ENCODE measurements around the gene CAV1. TPM values are rescaled to one million over a fixed set of nuclear protein-coding genes. Genes with fewer than 3 reads are reported as not detected.

Gene CAV1
- total RNA-seq, 2 experiments from 2014 or later: not detected

DNA sequence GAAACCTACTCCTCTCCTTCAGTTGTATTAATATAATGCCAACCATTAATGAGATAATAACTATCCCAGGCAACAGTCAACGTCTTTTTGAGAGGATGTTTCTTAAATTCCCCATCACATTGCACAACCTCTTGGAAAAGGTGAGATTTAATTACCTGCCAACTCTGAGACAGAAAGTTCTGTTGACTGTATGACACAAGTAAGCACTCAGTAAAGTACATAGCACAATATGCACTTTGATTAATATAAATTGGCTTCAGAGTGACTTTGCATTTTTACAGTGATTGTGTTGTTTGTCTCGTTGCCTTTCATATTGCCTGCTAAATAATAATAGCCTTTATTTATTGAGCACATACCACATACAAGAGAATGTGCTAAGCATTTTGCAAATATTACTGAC, 46.7 kb downstream of the CAV1 start:
- H3K4me1 ChIP-seq (ENCODE audit: insufficient read depth, low read length): no peaks in the 10 kb centered on the region
- H3K27me3 ChIP-seq (ENCODE audit: control insufficient read depth in 1 of 2, insufficient read depth in 2 of 2, low read length in 2 of 2): peaks cover 0 to 5% of the 10 kb centered on the region in 2 experiments
- no peaks in the 10 kb centered on the region for H3K9me3 ChIP-seq (ENCODE audit: control insufficient read depth in 1 of 2, insufficient read depth in 1 of 2, low read length in 2 of 2)
- TF ChIP-seq CTCF (IDR thresholded peaks at IDR 0.05): no peak
- intact Hi-C loops (cut with DNase I, micrococcal nuclease): no loop called here
- no peak for DNase-seq
- no peak overlapping the region for H3K27ac ChIP-seq (ENCODE audit: low read depth in 1 of 2, low read length in 2 of 2)
- H3K9me3 Mint-ChIP-seq: no peaks in the 10 kb centered on the region
- no peak overlapping the region for H3K4me3 ChIP-seq (ENCODE audit: low read length)
- peaks cover 27% of the 10 kb centered on the region for H3K27me3 Mint-ChIP-seq
- no peak overlapping the region for H3K27ac Mint-ChIP-seq
- no peak for ATAC-seq (ENCODE audit: poor library complexity)
- H3K36me3 Mint-ChIP-seq (ENCODE audit: low read depth): no peaks in the 10 kb centered on the region
- ChIA-PET POLR2A (no interaction called here), CTCF (no interaction called here)
- no peaks in the 10 kb centered on the region for H3K4me1 Mint-ChIP-seq (ENCODE audit: low read depth)
- H3K4me3 Mint-ChIP-seq: no peak overlapping the region
- H3K36me3 ChIP-seq (ENCODE audit: insufficient read depth, low read length): no peaks in the 10 kb centered on the region

DNA sequence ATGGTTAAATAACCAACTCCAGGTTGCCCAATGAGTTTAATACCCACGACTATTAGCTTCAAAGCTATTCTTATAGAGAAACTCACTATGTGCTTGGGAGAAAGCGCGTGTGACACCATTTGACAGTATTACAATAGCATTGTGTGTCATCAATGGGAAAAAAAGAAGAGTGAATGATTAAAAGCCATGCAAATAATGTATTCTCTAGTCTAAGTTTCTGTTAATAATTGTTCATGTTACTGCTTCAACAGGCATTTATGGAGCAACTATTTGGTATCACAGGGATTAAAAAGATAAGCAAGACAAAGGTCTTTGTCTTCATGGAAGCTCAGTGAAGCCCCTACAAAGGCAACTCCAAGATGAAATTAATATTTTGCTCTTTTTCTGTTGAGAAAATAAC, 47.2 kb downstream of the CAV1 start:
- CTCF ChIA-PET: no interaction called here
- DNase-seq (no peak), ATAC-seq (ENCODE audit: poor library complexity) (no peak)
- intact Hi-C loops (cut with DNase I, micrococcal nuclease): no loop called here
- H3K27me3 Mint-ChIP-seq: peaks cover 27% of the 10 kb centered on the region
- no peaks in the 10 kb centered on the region for H3K36me3 Mint-ChIP-seq (ENCODE audit: low read depth)
- H3K4me3 Mint-ChIP-seq: no peak overlapping the region
- peaks cover 0 to 5% of the 10 kb centered on the region in 2 experiments for H3K27me3 ChIP-seq (ENCODE audit: control insufficient read depth in 1 of 2, insufficient read depth in 2 of 2, low read length in 2 of 2)
- H3K36me3 ChIP-seq (ENCODE audit: insufficient read depth, low read length): no peaks in the 10 kb centered on the region
- no peak overlapping the region for H3K4me3 ChIP-seq (ENCODE audit: low read length)
- H3K9me3 Mint-ChIP-seq: no peaks in the 10 kb centered on the region
- H3K9me3 ChIP-seq (ENCODE audit: control insufficient read depth in 1 of 2, insufficient read depth in 1 of 2, low read length in 2 of 2): no peaks in the 10 kb centered on the region
- H3K27ac Mint-ChIP-seq: no peak overlapping the region
- no peaks in the 10 kb centered on the region for H3K4me1 ChIP-seq (ENCODE audit: insufficient read depth, low read length)
- TF ChIP-seq CTCF (IDR thresholded peaks at IDR 0.05): no peak
- H3K4me1 Mint-ChIP-seq (ENCODE audit: low read depth): no peaks in the 10 kb centered on the region
- POLR2A ChIA-PET: no interaction called here
- H3K27ac ChIP-seq (ENCODE audit: low read depth in 1 of 2, low read length in 2 of 2): no peak overlapping the region

- peaks cover 27% of the 10 kb centered on the region for H3K27me3 Mint-ChIP-seq
- no peaks in the 10 kb centered on the region for H3K36me3 Mint-ChIP-seq (ENCODE audit: low read depth)
- no peak overlapping the region for H3K27ac ChIP-seq (ENCODE audit: low read depth in 1 of 2, low read length in 2 of 2)
- ChIA-PET POLR2A (no interaction called here), CTCF (no interaction called here)
- H3K4me3 ChIP-seq (ENCODE audit: low read length): no peak overlapping the region
- H3K4me1 ChIP-seq (ENCODE audit: insufficient read depth, low read length): no peaks in the 10 kb centered on the region
- no peak overlapping the region for H3K27ac Mint-ChIP-seq
- peaks cover 0 to 5% of the 10 kb centered on the region in 2 experiments for H3K27me3 ChIP-seq (ENCODE audit: control insufficient read depth in 1 of 2, insufficient read depth in 2 of 2, low read length in 2 of 2)
- intact Hi-C loops (cut with DNase I, micrococcal nuclease): no loop called here
- ATAC-seq (ENCODE audit: poor library complexity) (no peak), DNase-seq (no peak)
- no peaks in the 10 kb centered on the region for H3K9me3 ChIP-seq (ENCODE audit: control insufficient read depth in 1 of 2, insufficient read depth in 1 of 2, low read length in 2 of 2)
- H3K4me3 Mint-ChIP-seq: no peak overlapping the region
- H3K36me3 ChIP-seq (ENCODE audit: insufficient read depth, low read length): no peaks in the 10 kb centered on the region
- TF ChIP-seq CTCF (IDR thresholded peaks at IDR 0.05): no peak
- H3K9me3 Mint-ChIP-seq: no peaks in the 10 kb centered on the region
- no peaks in the 10 kb centered on the region for H3K4me1 Mint-ChIP-seq (ENCODE audit: low read depth)
Observed at GRCh38 chr7:116573541-116573940, 48.7 kb downstream of the CAV1 start.

Data from CD4-positive, alpha-beta T cell (primary cell).